ENCODE measurements around the gene OPA1. TPM values are rescaled to one million over a fixed set of nuclear protein-coding genes. Genes with fewer than 3 reads are reported as not detected.

OPA1 gene
- total and polyA plus RNA-seq, 2 experiments from 2014 or later: 24.9 to 89.9 TPM

DNA sequence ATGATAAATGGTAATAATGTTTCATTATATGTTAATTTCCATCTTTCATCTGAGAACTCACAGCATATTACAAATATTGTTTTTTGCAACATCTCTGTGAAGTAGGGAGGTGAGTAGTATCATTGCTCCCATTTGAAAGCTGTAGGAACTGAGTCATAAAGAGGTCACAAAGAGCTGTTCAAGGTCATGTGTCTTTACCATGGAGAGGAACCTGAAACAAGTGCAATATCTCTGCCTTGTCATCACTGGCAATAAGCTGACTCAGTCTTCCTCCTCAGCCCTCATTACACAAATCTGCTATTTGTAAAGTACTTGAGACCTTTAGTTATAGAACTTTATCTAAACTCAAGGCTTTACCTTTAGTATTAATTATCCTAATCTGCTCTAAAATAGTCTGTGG lies 33.9 kb upstream of the OPA1 start:
- Mint-ChIP-seq H3K27ac (no peak overlapping the region), H3K4me3 (no peak overlapping the region), H3K36me3 (ENCODE audit: low read depth) (no peaks in the 10 kb centered on the region), H3K9me3 (no peaks in the 10 kb centered on the region), H3K4me1 (peaks cover 8% of the 10 kb centered on the region; the same call in 2 of the 3 replicates), H3K27me3 (ENCODE audit: insufficient read depth, low read depth, poor library complexity) (no peaks in the 10 kb centered on the region)
- DNase-seq (ENCODE audit: low spot score) (no peak), ATAC-seq (no peak)
- no peak overlapping the region for H3K4me3 ChIP-seq
- H3K27ac ChIP-seq (ENCODE audit: low read depth): no peak overlapping the region
- no peaks in the 10 kb centered on the region for H3K9me2 ChIP-seq (ENCODE audit: insufficient read depth)
- TF ChIP-seq, protein P1, sequence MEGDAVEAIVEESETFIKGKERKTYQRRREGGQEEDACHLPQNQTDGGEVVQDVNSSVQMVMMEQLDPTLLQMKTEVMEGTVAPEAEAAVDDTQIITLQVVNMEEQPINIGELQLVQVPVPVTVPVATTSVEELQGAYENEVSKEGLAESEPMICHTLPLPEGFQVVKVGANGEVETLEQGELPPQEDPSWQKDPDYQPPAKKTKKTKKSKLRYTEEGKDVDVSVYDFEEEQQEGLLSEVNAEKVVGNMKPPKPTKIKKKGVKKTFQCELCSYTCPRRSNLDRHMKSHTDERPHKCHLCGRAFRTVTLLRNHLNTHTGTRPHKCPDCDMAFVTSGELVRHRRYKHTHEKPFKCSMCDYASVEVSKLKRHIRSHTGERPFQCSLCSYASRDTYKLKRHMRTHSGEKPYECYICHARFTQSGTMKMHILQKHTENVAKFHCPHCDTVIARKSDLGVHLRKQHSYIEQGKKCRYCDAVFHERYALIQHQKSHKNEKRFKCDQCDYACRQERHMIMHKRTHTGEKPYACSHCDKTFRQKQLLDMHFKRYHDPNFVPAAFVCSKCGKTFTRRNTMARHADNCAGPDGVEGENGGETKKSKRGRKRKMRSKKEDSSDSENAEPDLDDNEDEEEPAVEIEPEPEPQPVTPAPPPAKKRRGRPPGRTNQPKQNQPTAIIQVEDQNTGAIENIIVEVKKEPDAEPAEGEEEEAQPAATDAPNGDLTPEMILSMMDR (conservative IDR thresholded peaks at IDR 0.05; ENCODE audit: low read depth in 2 of 2): no peak
- TF ChIP-seq POLR2AphosphoS5 (IDR thresholded peaks at IDR 0.05; ENCODE audit: low read depth) (no peak), EZH2 (IDR thresholded peaks at IDR 0.05; ENCODE audit: low read depth, unreplicated experiment) (no peak), EZH2phosphoT487 (IDR thresholded peaks at IDR 0.05; ENCODE audit: unreplicated experiment) (no peak), ZNF331 (CRISPR knock-in tag; IDR thresholded peaks at IDR 0.05; ENCODE audit: low read depth) (no peak), CREB1 (CRISPR knock-in tag; IDR thresholded peaks at IDR 0.05; ENCODE audit: low read depth) (no peak), JUNB (IDR thresholded peaks at IDR 0.05; ENCODE audit: unreplicated experiment) (no peak), NANOG (IDR thresholded peaks at IDR 0.05; ENCODE audit: borderline replicate concordance) (no peak), ZNF114 (CRISPR knock-in tag; IDR thresholded peaks at IDR 0.05) (no peak), STAT1 (IDR thresholded peaks at IDR 0.05; ENCODE audit: unreplicated experiment) (no peak)
- TF ChIP-seq, protein P2, sequence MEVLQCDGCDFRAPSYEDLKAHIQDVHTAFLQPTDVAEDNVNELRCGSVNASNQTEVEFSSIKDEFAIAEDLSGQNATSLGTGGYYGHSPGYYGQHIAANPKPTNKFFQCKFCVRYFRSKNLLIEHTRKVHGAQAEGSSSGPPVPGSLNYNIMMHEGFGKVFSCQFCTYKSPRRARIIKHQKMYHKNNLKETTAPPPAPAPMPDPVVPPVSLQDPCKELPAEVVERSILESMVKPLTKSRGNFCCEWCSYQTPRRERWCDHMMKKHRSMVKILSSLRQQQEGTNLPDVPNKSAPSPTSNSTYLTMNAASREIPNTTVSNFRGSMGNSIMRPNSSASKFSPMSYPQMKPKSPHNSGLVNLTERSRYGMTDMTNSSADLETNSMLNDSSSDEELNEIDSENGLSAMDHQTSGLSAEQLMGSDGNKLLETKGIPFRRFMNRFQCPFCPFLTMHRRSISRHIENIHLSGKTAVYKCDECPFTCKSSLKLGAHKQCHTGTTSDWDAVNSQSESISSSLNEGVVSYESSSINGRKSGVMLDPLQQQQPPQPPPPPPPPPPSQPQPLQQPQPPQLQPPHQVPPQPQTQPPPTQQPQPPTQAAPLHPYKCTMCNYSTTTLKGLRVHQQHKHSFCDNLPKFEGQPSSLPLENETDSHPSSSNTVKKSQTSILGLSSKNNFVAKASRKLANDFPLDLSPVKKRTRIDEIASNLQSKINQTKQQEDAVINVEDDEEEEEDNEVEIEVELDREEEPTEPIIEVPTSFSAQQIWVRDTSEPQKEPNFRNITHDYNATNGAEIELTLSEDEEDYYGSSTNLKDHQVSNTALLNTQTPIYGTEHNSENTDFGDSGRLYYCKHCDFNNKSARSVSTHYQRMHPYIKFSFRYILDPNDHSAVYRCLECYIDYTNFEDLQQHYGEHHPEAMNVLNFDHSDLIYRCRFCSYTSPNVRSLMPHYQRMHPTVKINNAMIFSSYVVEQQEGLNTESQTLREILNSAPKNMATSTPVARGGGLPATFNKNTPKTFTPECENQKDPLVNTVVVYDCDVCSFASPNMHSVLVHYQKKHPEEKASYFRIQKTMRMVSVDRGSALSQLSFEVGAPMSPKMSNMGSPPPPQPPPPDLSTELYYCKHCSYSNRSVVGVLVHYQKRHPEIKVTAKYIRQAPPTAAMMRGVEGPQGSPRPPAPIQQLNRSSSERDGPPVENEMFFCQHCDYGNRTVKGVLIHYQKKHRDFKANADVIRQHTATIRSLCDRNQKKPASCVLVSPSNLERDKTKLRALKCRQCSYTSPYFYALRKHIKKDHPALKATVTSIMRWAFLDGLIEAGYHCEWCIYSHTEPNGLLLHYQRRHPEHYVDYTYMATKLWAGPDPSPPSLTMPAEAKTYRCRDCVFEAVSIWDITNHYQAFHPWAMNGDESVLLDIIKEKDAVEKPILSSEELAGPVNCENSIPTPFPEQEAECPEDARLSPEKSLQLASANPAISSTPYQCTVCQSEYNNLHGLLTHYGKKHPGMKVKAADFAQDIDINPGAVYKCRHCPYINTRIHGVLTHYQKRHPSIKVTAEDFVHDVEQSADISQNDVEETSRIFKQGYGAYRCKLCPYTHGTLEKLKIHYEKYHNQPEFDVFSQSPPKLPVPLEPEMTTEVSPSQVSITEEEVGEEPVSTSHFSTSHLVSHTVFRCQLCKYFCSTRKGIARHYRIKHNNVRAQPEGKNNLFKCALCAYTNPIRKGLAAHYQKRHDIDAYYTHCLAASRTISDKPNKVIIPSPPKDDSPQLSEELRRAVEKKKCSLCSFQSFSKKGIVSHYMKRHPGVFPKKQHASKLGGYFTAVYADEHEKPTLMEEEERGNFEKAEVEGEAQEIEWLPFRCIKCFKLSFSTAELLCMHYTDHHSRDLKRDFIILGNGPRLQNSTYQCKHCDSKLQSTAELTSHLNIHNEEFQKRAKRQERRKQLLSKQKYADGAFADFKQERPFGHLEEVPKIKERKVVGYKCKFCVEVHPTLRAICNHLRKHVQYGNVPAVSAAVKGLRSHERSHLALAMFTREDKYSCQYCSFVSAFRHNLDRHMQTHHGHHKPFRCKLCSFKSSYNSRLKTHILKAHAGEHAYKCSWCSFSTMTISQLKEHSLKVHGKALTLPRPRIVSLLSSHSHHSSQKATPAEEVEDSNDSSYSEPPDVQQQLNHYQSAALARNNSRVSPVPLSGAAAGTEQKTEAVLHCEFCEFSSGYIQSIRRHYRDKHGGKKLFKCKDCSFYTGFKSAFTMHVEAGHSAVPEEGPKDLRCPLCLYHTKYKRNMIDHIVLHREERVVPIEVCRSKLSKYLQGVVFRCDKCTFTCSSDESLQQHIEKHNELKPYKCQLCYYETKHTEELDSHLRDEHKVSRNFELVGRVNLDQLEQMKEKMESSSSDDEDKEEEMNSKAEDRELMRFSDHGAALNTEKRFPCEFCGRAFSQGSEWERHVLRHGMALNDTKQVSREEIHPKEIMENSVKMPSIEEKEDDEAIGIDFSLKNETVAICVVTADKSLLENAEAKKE (CRISPR knock-in tag; IDR thresholded peaks at IDR 0.05): no peak
- TF ChIP-seq, protein P3, sequence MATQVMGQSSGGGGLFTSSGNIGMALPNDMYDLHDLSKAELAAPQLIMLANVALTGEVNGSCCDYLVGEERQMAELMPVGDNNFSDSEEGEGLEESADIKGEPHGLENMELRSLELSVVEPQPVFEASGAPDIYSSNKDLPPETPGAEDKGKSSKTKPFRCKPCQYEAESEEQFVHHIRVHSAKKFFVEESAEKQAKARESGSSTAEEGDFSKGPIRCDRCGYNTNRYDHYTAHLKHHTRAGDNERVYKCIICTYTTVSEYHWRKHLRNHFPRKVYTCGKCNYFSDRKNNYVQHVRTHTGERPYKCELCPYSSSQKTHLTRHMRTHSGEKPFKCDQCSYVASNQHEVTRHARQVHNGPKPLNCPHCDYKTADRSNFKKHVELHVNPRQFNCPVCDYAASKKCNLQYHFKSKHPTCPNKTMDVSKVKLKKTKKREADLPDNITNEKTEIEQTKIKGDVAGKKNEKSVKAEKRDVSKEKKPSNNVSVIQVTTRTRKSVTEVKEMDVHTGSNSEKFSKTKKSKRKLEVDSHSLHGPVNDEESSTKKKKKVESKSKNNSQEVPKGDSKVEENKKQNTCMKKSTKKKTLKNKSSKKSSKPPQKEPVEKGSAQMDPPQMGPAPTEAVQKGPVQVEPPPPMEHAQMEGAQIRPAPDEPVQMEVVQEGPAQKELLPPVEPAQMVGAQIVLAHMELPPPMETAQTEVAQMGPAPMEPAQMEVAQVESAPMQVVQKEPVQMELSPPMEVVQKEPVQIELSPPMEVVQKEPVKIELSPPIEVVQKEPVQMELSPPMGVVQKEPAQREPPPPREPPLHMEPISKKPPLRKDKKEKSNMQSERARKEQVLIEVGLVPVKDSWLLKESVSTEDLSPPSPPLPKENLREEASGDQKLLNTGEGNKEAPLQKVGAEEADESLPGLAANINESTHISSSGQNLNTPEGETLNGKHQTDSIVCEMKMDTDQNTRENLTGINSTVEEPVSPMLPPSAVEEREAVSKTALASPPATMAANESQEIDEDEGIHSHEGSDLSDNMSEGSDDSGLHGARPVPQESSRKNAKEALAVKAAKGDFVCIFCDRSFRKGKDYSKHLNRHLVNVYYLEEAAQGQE (IDR thresholded peaks at IDR 0.05; ENCODE audit: unreplicated experiment): no peak
- TF ChIP-seq, protein P4, sequence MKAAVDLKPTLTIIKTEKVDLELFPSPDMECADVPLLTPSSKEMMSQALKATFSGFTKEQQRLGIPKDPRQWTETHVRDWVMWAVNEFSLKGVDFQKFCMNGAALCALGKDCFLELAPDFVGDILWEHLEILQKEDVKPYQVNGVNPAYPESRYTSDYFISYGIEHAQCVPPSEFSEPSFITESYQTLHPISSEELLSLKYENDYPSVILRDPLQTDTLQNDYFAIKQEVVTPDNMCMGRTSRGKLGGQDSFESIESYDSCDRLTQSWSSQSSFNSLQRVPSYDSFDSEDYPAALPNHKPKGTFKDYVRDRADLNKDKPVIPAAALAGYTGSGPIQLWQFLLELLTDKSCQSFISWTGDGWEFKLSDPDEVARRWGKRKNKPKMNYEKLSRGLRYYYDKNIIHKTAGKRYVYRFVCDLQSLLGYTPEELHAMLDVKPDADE (IDR thresholded peaks at IDR 0.05): no peak
- no peak overlapping the region for H2AFZ ChIP-seq
- no peaks in the 10 kb centered on the region for H3K27me3 ChIP-seq (ENCODE audit: insufficient read depth)
- H3K79me2 ChIP-seq (replicated peaks; ENCODE audit: insufficient read depth): no peaks in the 10 kb centered on the region
- H3K36me3 ChIP-seq (ENCODE audit: insufficient read depth): no peaks in the 10 kb centered on the region
- no peaks in the 10 kb centered on the region for H3F3A ChIP-seq (replicated peaks; ENCODE audit: low read depth)
- H3K4me2 ChIP-seq: no peak overlapping the region
- H3K4me1 ChIP-seq (ENCODE audit: insufficient read depth): no peaks in the 10 kb centered on the region
- H4K20me1 ChIP-seq (replicated peaks; ENCODE audit: insufficient read depth): no peaks in the 10 kb centered on the region

Data from GM23338 (cell line).